Neural crest cell (in vitro differentiated cells): Measurements from ENCODE around the gene LRRK1. TPM values are rescaled to one million over a fixed set of nuclear protein-coding genes. Genes with fewer than 3 reads are reported as not detected.

Experiments used
- DNase-seq: peaks from one replicate; pipeline ENCODE4 v3.0.0; 2021; ENCODE audit warnings: low read depth, mixed read lengths, low spot score
- H3K27ac Mint-ChIP-seq: one replicate; pipeline ENCODE4 v1.8.0; 2021; ENCODE audit warnings: mild to moderate bottlenecking, mixed read lengths; ENCODE audit not compliant: unreplicated experiment
- H3K27me3 Mint-ChIP-seq: 2 replicates; pipeline ENCODE4 v1.8.0; 2021; ENCODE audit warnings: low read depth, mild to moderate bottlenecking, mixed read lengths
- H3K36me3 Mint-ChIP-seq: 2 replicates; pipeline ENCODE4 v1.8.0; 2021; ENCODE audit warnings: low read depth, mild to moderate bottlenecking, mixed read lengths
- H3K4me1 Mint-ChIP-seq: 2 replicates; pipeline ENCODE4 v1.8.0; 2021; ENCODE audit warnings: mixed read lengths
- H3K4me3 Mint-ChIP-seq: one replicate; pipeline ENCODE4 v1.8.0; 2021; ENCODE audit warnings: mild to moderate bottlenecking, mixed read lengths
- H3K9me3 Mint-ChIP-seq: 2 replicates; pipeline ENCODE4 v1.8.0; 2021; ENCODE audit warnings: mixed read lengths
- CTCF ChIP-seq: fragments of 200-600 bp; sonication (generic); conservative IDR thresholded peaks from 2 replicates; pipeline ENCODE4 v1.5.0; 2021; ENCODE audit warnings: antibody characterized with exemption, mild to moderate bottlenecking
- total RNA-seq: library from RNA; stranded (reverse); gene quantifications from 2 replicates; pipeline ENCODE4 v1.2.1, GENCODE V29; 2021

LRRK1 gene
- total RNA-seq, 1 donor from 2014 or later = 1.7 TPM

GRCh38 chr15:101083336-101084045 lies 164.3 kb downstream of the LRRK1 start:
- no peak for TF ChIP-seq CTCF
- Mint-ChIP-seq H3K4me1 (peaks cover 19% of the 10 kb centered on the region), H3K27me3 (no peaks in the 10 kb centered on the region), H3K9me3 (no peaks in the 10 kb centered on the region), H3K27ac (peak overlapping the region; percentile 83), H3K4me3 (no peak overlapping the region), H3K36me3 (no peaks in the 10 kb centered on the region)
- DNase-seq = no peak

- Mint-ChIP-seq H3K4me3 (no peak overlapping the region), H3K4me1 (peaks cover 24% of the 10 kb centered on the region), H3K9me3 (no peaks in the 10 kb centered on the region), H3K27me3 (peaks cover 4% of the 10 kb centered on the region), H3K36me3 (no peaks in the 10 kb centered on the region), H3K27ac (no peak overlapping the region)
- TF ChIP-seq CTCF = no peak
- no peak for DNase-seq
Observed at GRCh38 chr15:101084801-101085200, 165.6 kb downstream of the LRRK1 start.

GRCh38 chr15:101085311-101085700 lies 166.1 kb downstream of the LRRK1 start:
- Mint-ChIP-seq H3K36me3 (no peaks in the 10 kb centered on the region), H3K4me1 (peaks cover 26% of the 10 kb centered on the region), H3K9me3 (no peaks in the 10 kb centered on the region), H3K27me3 (peaks cover 4% of the 10 kb centered on the region), H3K27ac (peak overlapping the region; percentile 68), H3K4me3 (no peak overlapping the region)
- no peak for DNase-seq
- no peak for TF ChIP-seq CTCF

- Mint-ChIP-seq H3K36me3 (no peaks in the 10 kb centered on the region), H3K27me3 (peaks cover 4% of the 10 kb centered on the region), H3K9me3 (no peaks in the 10 kb centered on the region), H3K4me1 (peaks cover 38% of the 10 kb centered on the region), H3K27ac (no peak overlapping the region), H3K4me3 (no peak overlapping the region)
- DNase-seq = no peak
- no peak for TF ChIP-seq CTCF
Observed at GRCh38 chr15:101086394-101087171, 167.4 kb downstream of the LRRK1 start.

- no peak overlapping the region for H3K27ac Mint-ChIP-seq
- H3K27me3 Mint-ChIP-seq = peaks cover 4% of the 10 kb centered on the region
- TF ChIP-seq CTCF = no peak
- H3K36me3 Mint-ChIP-seq = no peaks in the 10 kb centered on the region
- DNase-seq = no peak
- peaks cover 45% of the 10 kb centered on the region for H3K4me1 Mint-ChIP-seq
- no peaks in the 10 kb centered on the region for H3K9me3 Mint-ChIP-seq
- H3K4me3 Mint-ChIP-seq = no peak overlapping the region
Observed at GRCh38 chr15:101087172-101087769, 168.1 kb downstream of the LRRK1 start.
